Measurements from ENCODE around the gene SAMD4B. TPM values are rescaled to one million over a fixed set of nuclear protein-coding genes. Genes with fewer than 3 reads are reported as not detected.
A peak's percentile ranks its signal among the peaks of the same experiment; 100 is the strongest.

The SAMD4B gene
- total and polyA plus RNA-seq, 9 of the 15 experiments (the other 6 are each of a cell fraction or from before 2014, with no cell fraction given), result 3.4 to 90.5 (median 38.0) TPM

- TF ChIP-seq ELF1 (tag; IDR thresholded peaks at IDR 0.05) (peak; percentile 74; the same call in 1 of the 2 replicates), MAX (CRISPR knock-in tag; IDR thresholded peaks at IDR 0.05) (peak; percentile 51), ETS1 (conservative IDR thresholded peaks at IDR 0.05; ENCODE audit: control insufficient read depth, low read depth, low read length) (peak; percentile 87), KDM4B (IDR thresholded peaks at IDR 0.05; ENCODE audit: borderline replicate concordance in 2 of 2, low read depth in 1 of 2) (peak in 1 of 2 experiments; percentile 27; a peak in 1 of 4 replicates), TCF7 (IDR thresholded peaks at IDR 0.05; ENCODE audit: borderline replicate concordance) (peak; percentile 50; the same call in 1 of the 2 replicates), TFAP4 (CRISPR knock-in tag; IDR thresholded peaks at IDR 0.05; ENCODE audit: borderline replicate concordance) (peak; percentile 61), POLR3A (IDR thresholded peaks at IDR 0.05; ENCODE audit: borderline replicate concordance, extremely low read depth, insufficient read depth, insufficient read length) (no peak), ZBTB11 (CRISPR knock-in tag; IDR thresholded peaks at IDR 0.05) (peak in 1 of 3 experiments; percentile 76; a peak in 2 of 6 replicates), NRF1 (conservative IDR thresholded peaks at IDR 0.05 in 1 of 2, IDR thresholded peaks at IDR 0.05 in 1 of 2) (no peak; a peak in 1 of 4 replicates), ZNF79 (CRISPR knock-in tag; IDR thresholded peaks at IDR 0.05; ENCODE audit: low read depth) (no peak), ZKSCAN8 (CRISPR knock-in tag; IDR thresholded peaks at IDR 0.05) (peak; percentile 30; the same call in 1 of the 2 replicates), CTCF (IDR thresholded peaks at IDR 0.05 in 2 of 3, conservative IDR thresholded peaks at IDR 0.05 in 1 of 3; ENCODE audit: insufficient read depth in 2 of 3, low read depth in 1 of 3, low read length in 3 of 3) (peak in 2 of 3 experiments; percentile 4 to 27; a peak in 1 of 6 replicates), ZBTB26 (CRISPR knock-in tag; IDR thresholded peaks at IDR 0.05) (no peak), KAT7 (CRISPR knock-in tag; IDR thresholded peaks at IDR 0.05; ENCODE audit: borderline replicate concordance) (peak; percentile 90; the same call in 1 of the 2 replicates), CHD1 (IDR thresholded peaks at IDR 0.05; ENCODE audit: low read length) (peak; percentile 69)
These were observed 64.6 kb downstream of the SAMD4B start, which contains the start of gene ZFP36 (continued) for GRCh38 chr19:39406656-39407409.

Data from K562 (cell line).